Testis (tissue), 2 donors: ENCODE measurements around the gene IER5.

Experiments used
- POLR2A ChIP-seq: fragments of 450-650 bp; IDR thresholded peaks from one replicate; pipeline ENCODE4 v1.6.1; 2017; ENCODE audit warnings: antibody characterized with exemption, mild to moderate bottlenecking, moderate library complexity
- TF ChIP-seq, protein P1 (sequence below), 3 experiments: fragments of 450-650 bp in 2 of 3; fragments of 200-600 bp in 1 of 3; sonication (generic) in 1 of 3; IDR thresholded peaks; one replicate each; pipeline ENCODE4 v1.5.1; 2016 to 2019; ENCODE audit warnings: antibody characterized with exemption in 3 of 3, mild to moderate bottlenecking in 2 of 3, moderate library complexity in 1 of 3

DNA sequence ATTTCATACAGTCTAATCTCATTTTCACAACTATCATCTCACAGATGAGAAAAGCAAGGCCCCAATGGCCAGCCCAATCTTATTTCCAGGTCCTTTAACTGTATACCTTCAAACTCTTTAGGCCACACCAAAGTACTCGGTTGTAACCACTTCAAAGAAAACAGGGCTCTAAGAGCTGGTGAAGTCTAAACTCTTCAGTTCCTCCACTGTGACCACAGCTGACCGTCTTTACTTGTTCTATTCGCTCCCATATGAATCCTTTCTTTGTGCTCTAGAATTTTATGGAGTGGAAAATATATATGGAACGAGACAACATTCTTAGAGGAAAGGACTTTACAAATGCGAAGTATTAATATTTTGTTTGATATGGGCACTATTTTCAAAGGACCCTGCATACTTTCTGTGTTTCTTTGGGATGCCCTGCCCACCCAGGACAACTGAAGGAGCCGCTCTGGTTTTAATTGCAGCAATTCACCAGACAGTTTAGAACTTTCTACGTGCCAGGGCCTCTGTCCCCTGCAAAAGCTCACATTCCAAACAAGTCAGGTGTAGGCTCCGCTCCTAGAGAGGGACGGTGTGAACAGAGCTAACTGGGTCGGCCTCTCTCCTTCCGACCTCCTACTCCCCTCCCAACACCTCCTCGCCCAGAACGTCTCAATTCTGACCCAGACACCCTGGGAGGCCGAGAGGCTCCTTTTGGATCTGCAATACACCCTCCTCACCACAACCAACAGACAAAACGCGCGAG lies 15.7 kb downstream of the IER5 start:
- TF ChIP-seq POLR2A: no peak
- TF ChIP-seq, protein P1, sequence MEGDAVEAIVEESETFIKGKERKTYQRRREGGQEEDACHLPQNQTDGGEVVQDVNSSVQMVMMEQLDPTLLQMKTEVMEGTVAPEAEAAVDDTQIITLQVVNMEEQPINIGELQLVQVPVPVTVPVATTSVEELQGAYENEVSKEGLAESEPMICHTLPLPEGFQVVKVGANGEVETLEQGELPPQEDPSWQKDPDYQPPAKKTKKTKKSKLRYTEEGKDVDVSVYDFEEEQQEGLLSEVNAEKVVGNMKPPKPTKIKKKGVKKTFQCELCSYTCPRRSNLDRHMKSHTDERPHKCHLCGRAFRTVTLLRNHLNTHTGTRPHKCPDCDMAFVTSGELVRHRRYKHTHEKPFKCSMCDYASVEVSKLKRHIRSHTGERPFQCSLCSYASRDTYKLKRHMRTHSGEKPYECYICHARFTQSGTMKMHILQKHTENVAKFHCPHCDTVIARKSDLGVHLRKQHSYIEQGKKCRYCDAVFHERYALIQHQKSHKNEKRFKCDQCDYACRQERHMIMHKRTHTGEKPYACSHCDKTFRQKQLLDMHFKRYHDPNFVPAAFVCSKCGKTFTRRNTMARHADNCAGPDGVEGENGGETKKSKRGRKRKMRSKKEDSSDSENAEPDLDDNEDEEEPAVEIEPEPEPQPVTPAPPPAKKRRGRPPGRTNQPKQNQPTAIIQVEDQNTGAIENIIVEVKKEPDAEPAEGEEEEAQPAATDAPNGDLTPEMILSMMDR (IDR thresholded peaks at IDR 0.05): peak in 1 of 3 experiments; percentile 7
